ENCODE data around the gene MBTPS1.

MBTPS1 gene

GRCh38 chr16:84021488-84021887, 95.3 kb downstream of the MBTPS1 start:
- 60 to 90% methylated on average over 3 of the region's 5 CpGs for WGBS, 2 experiments (ENCODE audit: insufficient coverage in 2 of 2)
- Histone ChIP-seq H3K36me3 (ENCODE audit: control insufficient read depth, insufficient read depth, low read length) (no peaks in the 10 kb centered on the region), H3K4me1 (ENCODE audit: control insufficient read depth, insufficient read depth, low read length, poor library complexity, severe bottlenecking) (no peaks in the 10 kb centered on the region), H3K9me3 (ENCODE audit: control insufficient read depth, low read length) (peaks cover 17% of the 10 kb centered on the region), H3K27ac (ENCODE audit: low read depth, low read length, severe bottlenecking) (no peak overlapping the region), H3K4me3 (ENCODE audit: extremely low read depth, insufficient read depth, low read length, poor library complexity, severe bottlenecking) (no peak overlapping the region)

- Histone ChIP-seq H3K9me3 (ENCODE audit: control insufficient read depth, low read length) (peaks cover 17% of the 10 kb centered on the region), H3K4me1 (ENCODE audit: control insufficient read depth, insufficient read depth, low read length, poor library complexity, severe bottlenecking) (no peaks in the 10 kb centered on the region), H3K4me3 (ENCODE audit: extremely low read depth, insufficient read depth, low read length, poor library complexity, severe bottlenecking) (no peak overlapping the region), H3K27ac (ENCODE audit: low read depth, low read length, severe bottlenecking) (no peak overlapping the region), H3K36me3 (ENCODE audit: control insufficient read depth, insufficient read depth, low read length) (no peaks in the 10 kb centered on the region)
- WGBS, 2 experiments (ENCODE audit: insufficient coverage in 2 of 2), result 92 to 93% methylated on average over 6 to 9 of the region's 9 CpGs
These were observed 96.4 kb downstream of the MBTPS1 start for GRCh38 chr16:84020353-84020752.

GRCh38 chr16:84018710-84019109, 98.0 kb downstream of the MBTPS1 start:
- WGBS, 2 experiments (ENCODE audit: insufficient coverage in 2 of 2), result 97 to 98% methylated on average over 4 of the region's 4 CpGs
- Histone ChIP-seq H3K27ac (ENCODE audit: low read depth, low read length, severe bottlenecking) (no peak overlapping the region), H3K9me3 (ENCODE audit: control insufficient read depth, low read length) (peaks cover 17% of the 10 kb centered on the region), H3K36me3 (ENCODE audit: control insufficient read depth, insufficient read depth, low read length) (no peaks in the 10 kb centered on the region), H3K4me1 (ENCODE audit: control insufficient read depth, insufficient read depth, low read length, poor library complexity, severe bottlenecking) (no peaks in the 10 kb centered on the region), H3K4me3 (ENCODE audit: extremely low read depth, insufficient read depth, low read length, poor library complexity, severe bottlenecking) (no peak overlapping the region)

GRCh38 chr16:84016477-84016876, 100.3 kb downstream of the MBTPS1 start:
- no peaks in the 10 kb centered on the region for H3K36me3 ChIP-seq (ENCODE audit: control insufficient read depth, insufficient read depth, low read length)
- H3K4me1 ChIP-seq (ENCODE audit: control insufficient read depth, insufficient read depth, low read length, poor library complexity, severe bottlenecking), result no peaks in the 10 kb centered on the region
- no peak overlapping the region for H3K4me3 ChIP-seq (ENCODE audit: extremely low read depth, insufficient read depth, low read length, poor library complexity, severe bottlenecking)
- peaks cover 3% of the 10 kb centered on the region for H3K9me3 ChIP-seq (ENCODE audit: control insufficient read depth, low read length)
- no peak overlapping the region for H3K27ac ChIP-seq (ENCODE audit: low read depth, low read length, severe bottlenecking)
- 94 to 96% methylated on average over 10 to 12 of the region's 12 CpGs for WGBS, 2 experiments (ENCODE audit: insufficient coverage in 2 of 2)

- WGBS, 2 experiments (ENCODE audit: insufficient coverage in 2 of 2), result 91% methylated on average over 8 to 10 of the region's 12 CpGs
- Histone ChIP-seq H3K27ac (ENCODE audit: low read depth, low read length, severe bottlenecking) (no peak overlapping the region), H3K9me3 (ENCODE audit: control insufficient read depth, low read length) (no peaks in the 10 kb centered on the region), H3K36me3 (ENCODE audit: control insufficient read depth, insufficient read depth, low read length) (no peaks in the 10 kb centered on the region), H3K4me3 (ENCODE audit: extremely low read depth, insufficient read depth, low read length, poor library complexity, severe bottlenecking) (no peak overlapping the region), H3K4me1 (ENCODE audit: control insufficient read depth, insufficient read depth, low read length, poor library complexity, severe bottlenecking) (no peaks in the 10 kb centered on the region)
These were observed 101.3 kb downstream of the MBTPS1 start for GRCh38 chr16:84015399-84015798.

GRCh38 chr16:84014570-84015327, 102.0 kb downstream of the MBTPS1 start:
- H3K9me3 ChIP-seq (ENCODE audit: control insufficient read depth, low read length), result no peaks in the 10 kb centered on the region
- 80 to 91% methylated on average over 11 to 13 of the region's 14 CpGs for WGBS, 2 experiments (ENCODE audit: insufficient coverage in 2 of 2)
- H3K4me1 ChIP-seq (ENCODE audit: control insufficient read depth, insufficient read depth, low read length, poor library complexity, severe bottlenecking), result no peaks in the 10 kb centered on the region
- no peaks in the 10 kb centered on the region for H3K36me3 ChIP-seq (ENCODE audit: control insufficient read depth, insufficient read depth, low read length)
- no peak overlapping the region for H3K27ac ChIP-seq (ENCODE audit: low read depth, low read length, severe bottlenecking)
- no peak overlapping the region for H3K4me3 ChIP-seq (ENCODE audit: extremely low read depth, insufficient read depth, low read length, poor library complexity, severe bottlenecking)

- H3K9me3 ChIP-seq (ENCODE audit: control insufficient read depth, low read length), result no peaks in the 10 kb centered on the region
- no peak overlapping the region for H3K27ac ChIP-seq (ENCODE audit: low read depth, low read length, severe bottlenecking)
- H3K4me1 ChIP-seq (ENCODE audit: control insufficient read depth, insufficient read depth, low read length, poor library complexity, severe bottlenecking), result no peaks in the 10 kb centered on the region
- no peaks in the 10 kb centered on the region for H3K36me3 ChIP-seq (ENCODE audit: control insufficient read depth, insufficient read depth, low read length)
- 16 to 22% methylated on average over 9 of the region's 14 CpGs for WGBS, 2 experiments (ENCODE audit: insufficient coverage in 2 of 2)
- H3K4me3 ChIP-seq (ENCODE audit: extremely low read depth, insufficient read depth, low read length, poor library complexity, severe bottlenecking), result no peak overlapping the region
These were observed 102.8 kb downstream of the MBTPS1 start for GRCh38 chr16:84013787-84014569.

DNA sequence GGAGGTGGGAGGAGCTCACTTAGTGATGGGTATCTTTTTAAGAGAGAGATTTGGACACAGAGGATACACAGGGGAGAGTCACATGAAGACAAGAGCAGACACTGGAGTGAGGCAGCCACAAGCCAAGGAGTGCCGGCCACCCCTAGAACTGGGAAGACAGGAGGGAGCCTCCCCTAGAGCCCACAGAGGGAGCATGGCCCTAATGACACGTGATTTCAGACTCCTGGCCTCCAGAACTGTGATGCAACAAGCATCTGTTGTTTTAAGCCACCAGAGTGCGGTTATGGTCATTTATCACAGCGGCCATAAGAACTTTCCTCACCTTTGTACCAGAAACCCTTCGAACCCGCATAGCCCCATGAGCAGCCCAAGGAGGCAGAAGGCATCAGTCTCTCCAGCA, 107.5 kb downstream of the MBTPS1 start:
- WGBS, 2 experiments (ENCODE audit: insufficient coverage in 2 of 2), result 92 to 97% methylated on average over 6 of the region's 6 CpGs
- H3K36me3 ChIP-seq (ENCODE audit: control insufficient read depth, insufficient read depth, low read length), result no peaks in the 10 kb centered on the region

DNA sequence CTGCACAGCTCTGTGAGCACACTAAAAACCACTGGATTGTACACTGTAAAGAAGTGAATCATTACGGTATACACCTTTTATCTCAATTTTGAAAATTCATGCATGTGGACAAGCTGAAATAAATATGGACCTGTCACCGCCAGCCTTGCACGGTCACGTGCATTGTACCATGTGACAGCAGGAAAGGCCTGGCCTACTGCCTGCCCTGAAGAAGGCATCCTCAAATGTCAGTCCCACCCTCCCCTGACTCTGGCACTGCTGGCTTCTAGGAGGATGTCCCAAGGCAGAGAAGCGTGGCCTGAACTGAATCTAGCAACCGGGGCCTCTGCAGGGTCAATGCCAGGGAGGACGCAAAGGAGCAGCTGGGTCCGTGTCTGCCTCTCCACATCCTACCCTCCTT, 108.8 kb downstream of the MBTPS1 start:
- Histone ChIP-seq H3K4me3 (ENCODE audit: extremely low read depth, insufficient read depth, low read length, poor library complexity, severe bottlenecking) (no peak overlapping the region), H3K9me3 (ENCODE audit: control insufficient read depth, low read length) (no peaks in the 10 kb centered on the region), H3K4me1 (ENCODE audit: control insufficient read depth, insufficient read depth, low read length, poor library complexity, severe bottlenecking) (no peaks in the 10 kb centered on the region), H3K27ac (ENCODE audit: low read depth, low read length, severe bottlenecking) (no peak overlapping the region), H3K36me3 (ENCODE audit: control insufficient read depth, insufficient read depth, low read length) (no peaks in the 10 kb centered on the region)
- WGBS, 2 experiments (ENCODE audit: insufficient coverage in 2 of 2), result 81 to 100% methylated on average over 3 to 4 of the region's 8 CpGs

More for the DNA sequence above, 107.5 kb downstream of the MBTPS1 start:
- no peaks in the 10 kb centered on the region for H3K9me3 ChIP-seq (ENCODE audit: control insufficient read depth, low read length)
- H3K4me3 ChIP-seq (ENCODE audit: extremely low read depth, insufficient read depth, low read length, poor library complexity, severe bottlenecking), result no peak overlapping the region
- H3K27ac ChIP-seq (ENCODE audit: low read depth, low read length, severe bottlenecking), result no peak overlapping the region
- no peaks in the 10 kb centered on the region for H3K4me1 ChIP-seq (ENCODE audit: control insufficient read depth, insufficient read depth, low read length, poor library complexity, severe bottlenecking)

DNA sequence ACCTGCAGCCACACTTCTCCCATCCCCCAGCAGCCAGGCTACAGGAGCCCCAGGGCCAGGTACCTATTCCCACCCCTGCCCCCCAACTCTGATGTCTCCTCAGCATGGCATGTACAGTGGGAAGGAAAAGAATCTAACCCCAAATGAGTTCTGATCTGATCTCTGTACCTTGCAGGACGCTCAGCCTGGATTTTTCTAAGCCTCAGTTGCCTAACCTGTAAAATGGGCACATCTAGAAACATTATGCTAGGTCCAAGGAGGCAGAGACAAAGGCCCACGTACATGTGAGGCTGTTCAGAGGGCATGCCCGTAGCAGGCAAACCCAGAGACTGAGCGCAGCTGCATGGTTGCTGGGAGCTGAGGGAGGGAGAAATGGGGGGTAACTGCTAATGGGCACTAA, 109.2 kb downstream of the MBTPS1 start:
- H3K27ac ChIP-seq (ENCODE audit: low read depth, low read length, severe bottlenecking), result no peak overlapping the region
- no peaks in the 10 kb centered on the region for H3K4me1 ChIP-seq (ENCODE audit: control insufficient read depth, insufficient read depth, low read length, poor library complexity, severe bottlenecking)
- H3K4me3 ChIP-seq (ENCODE audit: extremely low read depth, insufficient read depth, low read length, poor library complexity, severe bottlenecking), result no peak overlapping the region
- 80 to 90% methylated on average over 4 of the region's 4 CpGs for WGBS, 2 experiments (ENCODE audit: insufficient coverage in 2 of 2)
- H3K9me3 ChIP-seq (ENCODE audit: control insufficient read depth, low read length), result no peaks in the 10 kb centered on the region
- no peaks in the 10 kb centered on the region for H3K36me3 ChIP-seq (ENCODE audit: control insufficient read depth, insufficient read depth, low read length)

DNA sequence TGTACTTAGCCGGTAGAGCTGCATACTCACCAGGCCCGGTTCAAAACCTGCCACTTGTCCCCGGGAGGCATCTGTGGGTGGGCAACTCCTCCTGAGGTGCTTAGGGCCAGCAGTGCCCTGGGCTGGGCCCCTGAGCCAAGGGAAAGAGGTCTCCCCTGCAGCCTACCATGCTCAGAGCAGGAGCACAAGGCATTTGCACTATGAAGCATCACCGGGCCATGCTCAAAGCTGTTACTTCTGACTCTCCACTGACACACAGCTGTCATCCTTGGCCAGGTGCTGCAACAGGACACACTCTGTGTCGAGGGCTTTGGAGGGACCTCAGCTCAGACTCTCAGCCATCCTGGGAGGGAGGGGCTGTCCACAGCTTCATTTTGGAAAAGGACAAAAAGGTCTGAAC, 111.4 kb downstream of the MBTPS1 start:
- Histone ChIP-seq H3K9me3 (ENCODE audit: control insufficient read depth, low read length) (no peaks in the 10 kb centered on the region), H3K27ac (ENCODE audit: low read depth, low read length, severe bottlenecking) (no peak overlapping the region), H3K4me3 (ENCODE audit: extremely low read depth, insufficient read depth, low read length, poor library complexity, severe bottlenecking) (no peak overlapping the region), H3K36me3 (ENCODE audit: control insufficient read depth, insufficient read depth, low read length) (no peaks in the 10 kb centered on the region), H3K4me1 (ENCODE audit: control insufficient read depth, insufficient read depth, low read length, poor library complexity, severe bottlenecking) (no peaks in the 10 kb centered on the region)
- 81 to 91% methylated on average over 4 to 5 of the region's 5 CpGs for WGBS, 2 experiments (ENCODE audit: insufficient coverage in 2 of 2)
